SHP77 (cell line): ENCODE results near the gene VAT1L.

Source experiments
- DNase-seq, 2 experiments: peaks; one replicate each; lab custom pipeline; 2025; lab: John Stamatoyannopoulos, UW

The VAT1L gene

GRCh38 chr16:77834635-77835540 lies 46.5 kb downstream of the VAT1L start:
- DNase-seq, result no peak

GRCh38 chr16:77836801-77837200 lies 48.4 kb downstream of the VAT1L start:
- no peak for DNase-seq

GRCh38 chr16:77838597-77839255 lies 50.4 kb downstream of the VAT1L start:
- DNase-seq, result no peak

GRCh38 chr16:77840093-77840492 lies 51.7 kb downstream of the VAT1L start:
- no peak for DNase-seq

- no peak for DNase-seq
Measured at GRCh38 chr16:77840673-77841501, 52.5 kb downstream of the VAT1L start.

GRCh38 chr16:77841502-77841763 lies 53.1 kb downstream of the VAT1L start:
- no peak for DNase-seq

- DNase-seq, result no peak
Measured at GRCh38 chr16:77842468-77842867, 54.1 kb downstream of the VAT1L start.

GRCh38 chr16:77843405-77843804 lies 55.0 kb downstream of the VAT1L start:
- no peak for DNase-seq

- no peak for DNase-seq
Measured at GRCh38 chr16:77844801-77845200, 56.4 kb downstream of the VAT1L start.

GRCh38 chr16:77849646-77850258 lies 61.4 kb downstream of the VAT1L start:
- DNase-seq, result no peak

GRCh38 chr16:77850636-77851333 lies 62.4 kb downstream of the VAT1L start:
- DNase-seq, result no peak

GRCh38 chr16:77853161-77853560 lies 64.8 kb downstream of the VAT1L start:
- DNase-seq, result no peak

GRCh38 chr16:77856438-77857160 lies 68.2 kb downstream of the VAT1L start:
- no peak for DNase-seq

GRCh38 chr16:77858060-77858459 lies 69.7 kb downstream of the VAT1L start:
- DNase-seq, result no peak

GRCh38 chr16:77859493-77860232 lies 71.3 kb downstream of the VAT1L start:
- no peak for DNase-seq

- DNase-seq, result no peak
Measured at GRCh38 chr16:77860953-77861352, 72.6 kb downstream of the VAT1L start.

GRCh38 chr16:77863250-77863649 lies 74.9 kb downstream of the VAT1L start:
- DNase-seq, result no peak

- DNase-seq, result no peak
Measured at GRCh38 chr16:77866752-77867151, 78.4 kb downstream of the VAT1L start.

GRCh38 chr16:77868052-77868451 lies 79.7 kb downstream of the VAT1L start:
- no peak for DNase-seq

GRCh38 chr16:77868478-77868877 lies 80.1 kb downstream of the VAT1L start:
- no peak for DNase-seq
